Vagina (tissue), 2 donors: ENCODE results near the gene KRTAP10-12.

Experiments
- CTCF ChIP-seq, 3 experiments: fragments of 450-650 bp in 2 of 3; fragments of 200-600 bp in 1 of 3; sonication (generic) in 1 of 3; IDR thresholded peaks; one replicate each; pipeline ENCODE4 v1.5.1; 2017 to 2019; ENCODE audit warnings: antibody characterized with exemption in 3 of 3, mild to moderate bottlenecking in 2 of 3, moderate library complexity in 2 of 3
- POLR2AphosphoS5 ChIP-seq, 2 donors: sonication (generic); formaldehyde crosslinking; IDR thresholded peaks; one replicate each; pipeline ENCODE4 v1.9.0; 2017; ENCODE audit warnings: antibody characterized with exemption in 2 of 2, mild to moderate bottlenecking in 2 of 2, low read depth in 1 of 2; ENCODE audit not compliant: insufficient read depth in 1 of 2

GRCh38 chr21:44737706-44738354, 40.9 kb downstream of the KRTAP10-12 start:
- TF ChIP-seq POLR2AphosphoS5 (IDR thresholded peaks at IDR 0.05; ENCODE audit: insufficient read depth in 1 of 2, low read depth in 1 of 2) = no peak
- no peak for TF ChIP-seq CTCF (IDR thresholded peaks at IDR 0.05)
